ENCODE results near the gene CBX5.
"Not testable (repeated sequence)": the region's sequence is repeated elsewhere in the genome, so short reads cannot be mapped to it uniquely, and the experiment has no call there.

Gene CBX5

GRCh38 chr12:54262403-54262925, 17.5 kb downstream of the CBX5 start:
- DNase-seq, result no peak

GRCh38 chr12:54261815-54262402, 18.0 kb downstream of the CBX5 start:
- DNase-seq, result no peak

DNA sequence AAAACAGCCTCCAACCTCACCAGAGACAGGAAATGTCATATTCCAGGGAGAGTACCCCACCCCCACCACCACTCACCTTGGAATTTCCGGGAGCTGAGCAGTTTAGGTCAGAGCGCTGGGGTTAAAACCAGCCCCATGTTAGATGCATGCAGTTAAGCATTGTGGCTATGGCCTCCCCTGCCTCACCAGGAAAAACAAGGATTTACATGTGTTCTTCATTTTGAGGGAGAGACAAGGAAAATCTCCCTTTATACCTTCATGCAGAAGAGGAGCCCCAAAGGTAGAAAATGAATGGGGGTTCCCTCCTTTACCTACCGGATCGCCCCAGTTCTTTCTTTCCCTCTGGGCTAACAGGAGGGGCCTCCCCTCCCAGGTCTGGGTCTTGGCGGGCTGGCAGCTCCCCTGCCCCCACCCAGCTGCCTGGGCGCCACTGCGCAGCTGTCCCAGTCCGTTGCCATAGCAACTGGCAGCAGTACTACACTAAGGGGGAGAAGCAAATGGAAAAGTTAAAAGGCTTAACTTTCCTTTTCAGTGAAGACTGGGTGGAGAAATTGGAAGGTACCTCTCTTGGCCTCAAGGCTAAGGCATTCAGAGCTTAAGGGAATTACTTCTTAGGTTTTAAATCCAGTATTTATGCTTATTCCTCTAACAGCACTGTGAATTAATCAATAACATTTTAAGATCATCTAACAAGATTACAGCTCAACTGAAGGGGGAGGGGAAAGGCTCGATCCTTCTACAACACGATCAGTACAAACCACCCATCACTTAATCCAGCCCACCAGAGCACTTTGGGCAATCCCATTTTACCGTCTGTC, 20.5 kb downstream of the CBX5 start:
- DNase-seq, result peak; percentile 77

DNA sequence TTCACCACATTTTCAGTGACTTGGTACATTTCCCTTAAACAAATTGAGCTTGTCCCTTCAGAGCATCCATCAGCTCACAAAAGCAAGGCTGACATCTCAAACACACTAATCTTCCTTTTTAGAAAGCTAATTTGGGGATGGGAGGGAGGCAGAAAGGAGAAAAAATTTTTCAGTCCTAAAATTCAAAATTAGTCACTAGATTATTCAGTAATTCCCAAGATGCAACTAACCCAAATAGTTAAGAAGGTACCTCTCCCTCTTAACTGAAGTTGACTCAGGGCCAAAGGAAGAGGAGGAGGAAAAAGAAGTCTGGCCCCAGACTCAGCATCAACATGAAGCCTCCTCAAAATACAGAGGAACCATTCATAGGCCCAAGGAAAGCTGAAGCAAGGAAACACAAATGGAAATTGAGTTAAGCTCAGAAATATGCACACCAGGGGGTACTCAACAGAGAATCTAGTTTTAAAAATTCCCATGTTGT, 21.7 kb downstream of the CBX5 start:
- no peak for DNase-seq

DNA sequence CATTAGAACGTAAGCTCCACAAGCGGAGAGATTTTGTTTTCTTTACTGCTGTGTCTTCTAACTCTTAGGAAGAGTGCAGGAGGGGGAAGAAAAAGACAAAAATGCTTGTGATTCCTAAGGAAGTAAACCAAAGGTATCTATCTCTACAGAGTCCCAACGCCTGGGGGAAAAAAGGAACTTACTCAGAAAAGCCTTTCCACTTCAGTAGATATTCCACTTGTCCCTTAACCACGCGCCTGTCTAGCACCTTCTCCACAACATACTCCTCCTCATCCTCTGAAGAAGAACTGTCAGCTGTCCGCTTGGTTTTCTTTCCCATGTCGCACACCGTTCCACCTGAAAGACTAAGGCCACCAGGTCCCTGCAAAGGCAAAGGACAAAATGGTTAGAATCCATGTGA, 22.6 kb downstream of the CBX5 start:
- DNase-seq, result no peak

DNA sequence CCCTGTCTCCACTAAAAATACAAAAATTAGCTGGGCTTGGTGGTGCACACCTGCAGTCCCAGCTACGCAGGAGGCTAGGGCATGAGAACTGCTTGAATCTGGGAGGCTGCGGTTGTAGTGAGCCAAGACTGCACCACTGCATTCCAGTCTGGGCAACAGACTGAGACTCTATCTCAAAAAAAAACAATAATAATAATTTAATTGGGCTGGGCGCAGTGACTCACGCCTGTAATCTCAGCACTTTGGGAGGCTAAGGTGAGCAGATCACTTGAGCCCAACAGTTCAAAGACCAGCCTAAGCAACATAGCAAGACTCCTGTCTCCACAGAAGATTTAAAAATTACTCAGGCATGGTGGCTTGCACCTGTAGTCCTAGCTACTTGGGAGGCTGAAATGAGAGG, 26.7 kb downstream of the CBX5 start:
- DNase-seq, result no peak

GRCh38 chr12:54251667-54252284, 28.1 kb downstream of the CBX5 start:
- DNase-seq, result no peak

DNA sequence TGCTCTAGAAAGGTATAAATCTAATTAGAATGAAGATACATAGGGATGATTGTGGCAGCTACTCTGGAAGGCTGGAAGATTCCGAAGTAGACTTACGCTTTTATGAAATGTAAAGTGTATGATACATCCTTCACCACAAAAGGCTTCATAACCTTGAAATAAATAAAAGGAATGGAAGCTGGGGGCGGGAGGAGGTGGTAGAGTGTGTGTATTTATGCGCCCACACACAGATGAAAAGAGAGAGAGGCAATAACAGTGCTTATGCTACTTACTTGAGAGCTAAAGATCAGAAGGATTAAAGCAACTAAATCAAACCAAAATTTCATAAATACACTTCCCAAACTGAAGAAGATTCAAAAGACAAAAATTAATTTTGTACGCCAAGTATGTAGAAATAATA, 30.4 kb downstream of the CBX5 start:
- DNase-seq, result no peak

DNA sequence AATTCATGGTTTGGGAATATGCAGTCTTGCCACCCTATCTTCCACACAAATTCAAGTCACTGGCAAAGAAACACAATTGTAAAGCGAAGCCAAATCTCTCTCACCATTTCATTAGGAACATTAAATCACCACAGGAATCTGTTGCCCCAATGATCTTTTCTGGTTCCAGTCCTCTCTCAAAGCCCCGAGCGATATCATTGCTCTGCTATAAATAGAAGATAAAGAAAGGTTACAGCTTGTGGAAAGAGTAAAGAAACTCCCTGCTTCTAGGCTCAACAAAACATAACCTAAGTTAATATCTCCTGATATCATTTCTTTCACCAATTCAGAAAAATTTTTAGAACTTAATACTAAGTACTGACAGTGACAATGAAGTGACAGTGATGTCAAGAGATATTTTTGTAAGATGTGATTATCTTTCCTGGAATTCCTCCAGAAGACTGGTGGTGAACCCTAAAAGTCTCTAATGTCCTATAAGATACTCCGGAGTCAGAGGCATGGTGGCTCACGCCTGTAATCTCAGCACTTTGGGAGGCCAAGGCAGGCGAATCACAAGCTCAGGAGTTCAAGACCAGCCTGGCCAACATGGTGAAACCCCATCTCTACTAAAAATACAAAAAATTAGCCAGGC, 33.8 kb downstream of the CBX5 start:
- no peak for DNase-seq

DNA sequence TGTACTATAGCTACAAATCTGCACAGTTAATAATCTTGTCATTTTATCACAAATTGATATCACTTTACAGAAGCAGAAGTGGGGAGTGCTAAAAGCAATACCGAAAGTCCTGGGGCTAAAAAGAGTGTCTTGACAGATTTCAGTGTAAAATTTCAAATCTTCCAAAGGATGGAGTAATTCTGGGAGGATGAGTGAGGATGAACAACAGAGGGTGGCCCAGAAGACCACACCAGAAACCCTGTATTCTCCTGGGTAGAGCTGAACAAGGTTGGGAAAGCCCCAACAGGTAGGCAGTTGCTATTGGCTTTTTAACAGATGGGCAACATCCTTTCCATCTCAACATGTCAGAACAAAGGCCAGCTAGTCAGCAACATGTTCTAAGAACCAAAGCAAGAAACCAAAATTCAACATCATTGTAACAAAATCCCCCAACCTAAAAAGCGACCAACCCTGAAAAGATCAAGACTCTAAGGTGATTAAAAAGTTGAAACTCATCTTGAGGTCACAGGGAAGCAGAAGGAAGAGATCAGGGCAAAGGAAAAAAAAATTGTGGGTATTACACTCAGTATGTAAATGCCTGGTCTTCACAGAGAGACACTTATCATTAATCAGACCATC, 38.8 kb downstream of the CBX5 start:
- no peak for DNase-seq

DNA sequence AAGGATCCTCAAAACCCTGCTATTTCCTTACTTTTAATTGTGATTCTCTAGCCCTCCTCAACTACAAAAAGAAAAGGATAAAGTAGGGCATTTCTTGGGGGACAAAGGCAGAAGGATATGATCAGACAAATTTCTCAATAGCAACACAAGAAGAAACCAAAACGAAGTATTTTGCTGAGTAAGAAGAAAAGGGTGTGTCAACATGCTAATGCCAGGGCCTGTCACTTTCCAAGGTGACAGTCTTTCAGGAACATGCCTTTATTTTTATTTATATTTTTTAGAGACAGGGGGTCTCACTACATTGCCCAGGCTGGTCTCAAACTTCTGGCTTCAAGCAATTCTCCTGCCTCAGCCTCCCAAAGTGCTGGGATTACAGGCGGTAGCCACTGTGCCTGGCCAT, 39.8 kb downstream of the CBX5 start:
- DNase-seq, result no peak

DNA sequence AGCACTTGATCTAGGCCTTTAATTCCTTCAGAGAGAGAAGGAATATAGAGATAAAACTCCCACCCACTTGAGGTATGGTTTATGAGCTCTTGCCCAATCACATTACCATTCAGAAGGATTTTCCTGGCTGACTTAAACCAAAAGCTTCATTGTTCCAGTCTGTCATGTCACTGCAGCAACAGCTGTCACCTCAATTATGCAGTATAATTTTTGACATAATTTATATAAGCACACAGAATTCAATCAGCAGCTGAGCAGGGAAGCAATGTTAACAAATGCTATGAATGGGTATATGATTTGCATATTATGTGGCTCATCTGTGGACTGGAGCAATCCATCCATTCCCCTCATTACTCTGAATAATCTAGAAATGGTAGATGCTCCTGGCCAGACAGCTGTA, 40.3 kb downstream of the CBX5 start:
- DNase-seq, result no peak

GRCh38 chr12:54238531-54238930, 41.4 kb downstream of the CBX5 start:
- DNase-seq, result no peak

DNA sequence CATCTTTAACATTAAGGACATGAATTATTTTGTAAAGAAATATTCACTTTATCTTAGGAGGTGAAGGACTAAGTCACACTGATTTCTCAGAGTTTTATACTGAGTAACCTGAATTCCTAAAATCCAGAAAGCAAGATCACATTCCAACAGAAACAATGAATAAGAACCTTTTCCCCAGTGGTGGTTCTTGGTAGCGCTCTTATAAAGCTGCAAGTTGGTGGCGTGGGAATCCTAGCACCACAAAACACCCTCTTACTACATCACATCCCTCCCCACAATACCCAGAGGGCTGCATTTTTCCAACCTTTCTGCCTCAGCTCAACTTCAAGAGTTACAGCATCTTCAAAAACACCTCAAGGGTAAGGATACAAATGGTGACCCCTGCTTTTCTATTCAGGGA, 47.1 kb downstream of the CBX5 start:
- DNase-seq, result no peak

- DNase-seq, result not testable (repeated sequence)
Observed at GRCh38 chr12:54231269-54231668, 48.7 kb downstream of the CBX5 start.

- no peak for DNase-seq
Observed at GRCh38 chr12:54230555-54230954, 49.4 kb downstream of the CBX5 start.

DNA sequence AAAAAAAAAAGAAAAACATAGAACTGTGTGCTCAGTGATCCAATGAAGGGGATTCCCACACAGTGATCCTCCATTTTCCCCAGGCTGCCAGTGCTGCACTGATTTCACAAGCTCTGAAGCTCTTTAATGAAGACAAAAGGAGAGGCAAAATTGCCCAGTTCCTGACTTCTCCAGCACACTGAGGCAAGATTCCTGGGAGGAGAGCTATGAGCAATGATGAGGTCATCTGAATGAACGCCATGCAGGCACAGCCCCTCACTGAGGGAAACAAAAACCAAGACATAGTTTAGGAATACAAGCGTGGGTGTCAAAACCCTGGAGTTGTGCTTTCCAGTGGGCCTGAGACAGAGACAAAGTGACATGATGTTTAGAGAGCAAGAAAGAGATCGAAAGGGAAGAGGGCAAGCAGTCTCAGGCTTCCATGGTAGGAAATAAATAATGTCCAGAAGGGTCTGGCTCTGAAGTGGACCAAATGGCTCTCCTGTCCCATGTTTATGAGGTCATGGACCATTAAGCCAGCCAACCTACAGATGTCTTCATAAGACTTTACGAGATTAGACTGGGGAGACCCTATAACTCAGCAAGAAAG, 50.2 kb downstream of the CBX5 start:
- DNase-seq, result no peak

GRCh38 chr12:54228471-54228870, 51.5 kb downstream of the CBX5 start:
- no peak for DNase-seq

- DNase-seq, result not testable (repeated sequence)
Observed at GRCh38 chr12:54227927-54228326, 52.0 kb downstream of the CBX5 start.

GRCh38 chr12:54227376-54227775, 52.5 kb downstream of the CBX5 start:
- DNase-seq, result no peak

GRCh38 chr12:54225666-54226065, 54.3 kb downstream of the CBX5 start:
- no peak for DNase-seq

DNA sequence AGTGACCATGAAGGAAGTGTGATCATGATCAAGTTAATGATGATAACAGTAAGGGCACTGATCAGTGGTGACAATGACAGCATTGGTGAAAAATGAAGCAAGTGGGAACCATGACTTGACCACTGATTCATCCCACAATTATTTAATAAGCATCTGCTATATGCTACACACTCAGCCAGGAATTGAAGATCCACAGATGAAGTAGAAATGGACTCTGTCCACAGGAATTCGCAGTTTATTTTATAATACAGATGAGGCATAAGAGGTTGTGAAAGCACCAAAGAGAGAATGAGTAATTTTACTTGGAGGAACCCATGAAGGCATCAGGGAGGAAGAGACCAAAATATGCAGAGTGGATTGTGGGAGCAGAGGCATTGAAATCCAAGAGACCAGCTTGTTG, 57.3 kb downstream of the CBX5 start:
- no peak for DNase-seq
